ENCODE results near the gene GRK3.

The GRK3 gene

DNA sequence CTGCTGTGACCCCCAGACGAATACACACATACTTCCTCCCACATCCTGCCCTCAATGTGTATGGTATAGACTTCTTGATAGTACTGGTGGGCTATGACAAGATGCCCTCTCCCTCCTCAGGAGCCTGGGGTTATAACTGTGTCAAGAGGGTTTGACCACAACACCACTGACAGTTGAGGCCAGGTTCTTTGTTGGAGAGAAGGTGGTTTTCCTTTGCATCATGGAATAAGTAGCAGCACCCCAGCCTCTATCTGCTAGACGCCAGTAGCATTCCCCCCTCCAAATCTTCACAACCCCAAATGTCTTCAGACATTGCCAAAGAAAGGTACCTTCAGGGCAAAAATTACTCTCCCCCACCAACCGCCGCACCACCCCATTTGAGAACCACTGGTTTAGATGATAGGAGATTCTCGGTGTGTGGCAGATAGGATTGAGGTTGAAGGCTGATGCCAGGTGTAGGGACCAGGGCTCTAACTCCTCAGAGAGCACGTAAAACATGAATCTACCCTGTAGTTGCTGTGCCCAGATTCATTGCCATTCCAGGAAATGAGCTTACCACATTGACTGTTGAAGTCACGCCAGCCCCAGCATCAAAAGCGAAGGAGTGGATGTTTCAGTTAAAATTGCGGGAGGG, 172.0 kb downstream of the GRK3 start:
- DNase-seq (ENCODE audit: low read depth) = no peak

DNA sequence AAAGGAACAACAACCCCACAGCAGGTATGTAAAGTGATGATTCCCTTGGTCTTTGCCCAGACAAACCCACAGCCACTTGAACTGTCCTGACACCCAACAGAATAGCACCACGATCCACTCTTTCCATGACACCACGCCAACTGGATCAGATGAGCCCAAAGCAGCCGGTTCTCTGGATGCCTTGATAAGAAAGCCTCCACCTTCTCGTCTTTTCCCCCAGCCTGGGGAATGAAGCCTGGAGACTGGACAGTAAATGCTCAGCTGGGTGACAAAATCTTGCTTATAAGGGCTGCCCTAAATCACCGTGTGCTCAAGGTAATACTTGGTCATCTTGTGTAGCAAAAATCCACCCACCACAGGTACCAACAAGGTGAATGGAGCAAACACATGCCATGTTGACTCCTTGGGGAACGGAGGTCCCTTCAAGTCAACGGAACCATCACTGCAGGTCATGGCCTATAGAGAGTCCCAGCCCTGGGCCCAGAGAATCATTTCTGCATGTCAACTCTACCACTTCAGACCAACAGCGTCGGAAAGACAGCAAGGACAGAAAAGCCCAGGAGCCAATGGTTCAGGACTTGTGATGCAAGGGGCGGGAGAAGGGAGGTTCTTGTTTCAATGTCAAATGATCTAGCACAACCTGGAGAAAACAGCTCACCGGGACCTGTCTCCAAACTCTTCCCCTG, 175.3 kb downstream of the GRK3 start:
- no peak for DNase-seq (ENCODE audit: low read depth)

GRCh38 chr22:25741692-25742626, 177.5 kb downstream of the GRK3 start, which contains the start of gene MYO18B:
Gene MYO18B (plus strand): TSS chr22:25742188. CDS start chr22:25761093, 18,905 bp downstream.
- DNase-seq (ENCODE audit: low read depth) = no peak

DNA sequence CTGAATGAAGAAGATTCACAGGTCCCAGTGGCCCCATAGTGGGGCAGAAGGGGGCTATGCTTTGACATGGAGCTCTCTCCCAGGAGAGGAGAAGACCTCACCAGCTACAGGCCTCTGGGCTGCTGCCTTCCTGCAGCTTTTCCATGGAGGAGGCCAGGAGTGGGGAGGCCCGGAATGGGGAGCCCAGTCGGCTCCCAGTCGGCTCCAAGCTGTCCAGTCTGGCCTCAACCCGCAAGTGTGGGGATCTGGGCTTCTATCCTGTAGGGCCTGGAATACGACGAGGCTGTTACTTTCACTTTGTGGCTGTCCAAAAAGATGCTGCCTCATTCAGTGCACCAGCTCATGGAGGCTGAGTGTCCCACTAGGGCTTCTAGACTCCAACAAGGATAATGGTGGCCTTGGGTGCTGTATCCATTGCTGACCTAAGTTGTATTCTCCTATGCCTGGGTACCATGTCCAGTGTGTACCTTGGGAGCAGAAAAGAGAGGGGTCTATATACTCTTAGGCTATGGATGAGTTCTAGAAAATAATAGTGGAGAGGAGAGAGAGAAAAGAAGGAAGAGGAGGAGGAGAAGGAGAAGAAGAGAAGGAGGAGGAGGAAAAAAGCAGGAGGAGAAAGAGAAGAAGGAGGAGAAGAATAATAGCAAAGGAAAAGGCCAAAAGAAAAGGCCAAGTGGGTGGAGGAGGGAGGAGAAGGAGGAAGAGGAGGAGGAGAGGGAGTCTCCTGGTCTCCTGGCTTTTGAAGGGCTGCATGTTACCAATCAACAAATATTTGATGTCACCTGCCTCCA, 178.6 kb downstream of the GRK3 start:
- DNase-seq (ENCODE audit: low read depth) = no peak

- DNase-seq (ENCODE audit: low read depth) = no peak
These were observed 180.2 kb downstream of the GRK3 start for GRCh38 chr22:25744694-25745093.

GRCh38 chr22:25745341-25746011, 181.0 kb downstream of the GRK3 start:
- DNase-seq (ENCODE audit: low read depth) = no peak

DNA sequence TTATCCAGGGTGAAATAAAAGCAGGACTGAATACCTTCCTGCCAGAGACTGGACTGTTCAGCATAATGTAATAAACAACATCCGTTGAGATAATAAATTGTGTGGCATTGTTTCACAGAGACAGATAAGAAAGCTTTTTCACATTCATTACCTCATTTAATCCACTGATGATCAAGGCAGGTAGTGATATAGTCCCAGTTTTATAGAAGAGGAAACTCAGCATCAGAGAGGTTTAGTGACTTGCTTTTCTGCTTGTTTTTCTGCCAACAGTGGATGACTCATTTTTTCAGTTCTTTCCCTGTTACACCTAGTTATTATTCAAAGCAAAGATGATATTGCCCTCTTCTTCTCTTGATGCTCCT, 181.5 kb downstream of the GRK3 start:
- DNase-seq (ENCODE audit: low read depth) = no peak

- no peak for DNase-seq (ENCODE audit: low read depth)
These were observed 182.9 kb downstream of the GRK3 start for GRCh38 chr22:25747245-25747944.

GRCh38 chr22:25748140-25748539, 183.7 kb downstream of the GRK3 start:
- no peak for DNase-seq (ENCODE audit: low read depth)

- DNase-seq (ENCODE audit: low read depth) = no peak
These were observed 184.2 kb downstream of the GRK3 start for GRCh38 chr22:25748704-25749103.

DNA sequence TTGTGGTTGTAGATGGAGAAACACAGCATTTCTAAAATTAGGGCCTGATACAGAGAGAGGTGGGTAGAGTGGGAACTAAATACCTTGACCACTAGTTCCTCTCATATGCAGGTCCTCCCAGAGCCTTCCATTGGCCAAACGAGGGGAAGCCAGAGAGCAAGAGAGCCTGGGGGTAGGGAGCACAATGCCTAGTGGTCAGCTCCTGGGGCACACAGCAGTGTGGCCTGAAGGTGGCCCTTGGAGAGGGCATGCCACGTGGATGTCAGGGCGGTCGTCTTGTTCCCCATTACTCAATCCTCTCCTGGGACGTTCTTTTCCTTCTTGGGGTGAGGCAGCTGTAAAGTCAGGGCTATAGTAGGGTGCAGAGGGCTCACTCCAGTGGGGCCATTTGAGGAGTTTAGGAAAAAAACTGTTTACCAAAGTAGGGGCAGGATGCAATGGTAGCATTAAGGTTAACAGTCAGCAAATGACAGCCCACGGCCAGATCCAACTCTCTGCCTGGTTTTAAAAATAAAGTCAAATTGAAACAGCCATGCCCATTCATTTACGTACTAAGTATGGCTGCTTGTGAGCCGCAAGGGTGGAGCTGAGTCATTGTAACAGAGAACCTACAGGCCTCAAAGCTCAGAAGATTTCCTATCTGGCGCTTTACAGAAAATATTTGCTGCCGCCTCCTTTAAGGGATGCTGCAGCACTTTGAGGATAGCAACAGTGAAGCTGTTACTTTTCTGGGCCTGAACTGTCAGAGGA, 185.1 kb downstream of the GRK3 start:
- no peak for DNase-seq (ENCODE audit: low read depth)

GRCh38 chr22:25750569-25751173, 186.2 kb downstream of the GRK3 start:
- no peak for DNase-seq (ENCODE audit: low read depth)

DNA sequence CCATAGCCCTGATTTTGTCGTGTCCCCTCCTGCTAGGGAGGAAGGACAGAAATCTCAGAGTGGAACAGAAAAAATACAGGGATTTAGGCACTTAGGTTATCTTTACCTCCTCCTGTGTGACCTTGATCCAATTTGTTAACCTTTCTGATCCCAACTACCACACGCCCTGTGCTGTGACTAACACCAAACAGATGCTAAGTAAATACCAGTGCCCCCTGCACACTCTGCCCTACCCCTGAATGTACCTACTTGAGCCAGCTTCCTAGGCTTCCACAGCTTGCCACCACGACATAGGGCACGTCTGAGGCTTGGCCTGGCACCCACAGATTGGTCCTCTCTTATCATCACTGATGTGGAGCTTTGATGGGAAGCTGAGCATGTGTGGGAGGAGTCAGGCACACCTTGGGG, 186.7 kb downstream of the GRK3 start:
- no peak for DNase-seq (ENCODE audit: low read depth)

DNA sequence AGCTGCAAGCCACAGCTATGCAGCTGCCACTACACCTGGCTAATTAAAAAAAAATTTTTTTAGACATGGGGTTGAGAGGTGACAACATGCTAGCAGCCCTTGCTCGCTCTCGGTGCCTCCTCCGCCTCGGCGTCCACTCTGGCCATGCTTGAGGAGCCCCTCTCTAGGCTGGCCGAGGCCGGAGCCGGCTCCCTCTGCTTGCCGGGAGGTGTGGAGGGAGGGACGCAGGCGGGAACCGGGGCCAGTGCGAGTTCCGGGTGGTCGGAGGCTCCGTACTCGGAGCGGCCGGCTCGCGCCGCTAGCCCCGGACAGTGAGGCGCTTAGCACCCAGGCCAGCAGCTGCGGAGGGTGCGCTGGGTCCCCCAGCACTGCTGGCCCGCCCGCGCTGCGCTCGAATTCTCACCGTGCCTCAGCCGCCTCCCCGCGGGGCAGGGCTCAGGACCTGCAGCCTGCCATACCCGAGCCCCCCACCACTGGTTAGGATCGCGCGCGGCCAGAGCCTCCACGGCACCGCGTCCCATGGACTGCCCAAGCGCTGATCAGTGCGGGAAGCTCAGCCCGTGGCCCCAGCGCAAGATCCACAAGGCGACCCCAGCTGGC, 188.2 kb downstream of the GRK3 start:
- DNase-seq (ENCODE audit: low read depth) = no peak

GRCh38 chr22:25753252-25753651, 188.8 kb downstream of the GRK3 start:
- DNase-seq (ENCODE audit: low read depth) = no peak

DNA sequence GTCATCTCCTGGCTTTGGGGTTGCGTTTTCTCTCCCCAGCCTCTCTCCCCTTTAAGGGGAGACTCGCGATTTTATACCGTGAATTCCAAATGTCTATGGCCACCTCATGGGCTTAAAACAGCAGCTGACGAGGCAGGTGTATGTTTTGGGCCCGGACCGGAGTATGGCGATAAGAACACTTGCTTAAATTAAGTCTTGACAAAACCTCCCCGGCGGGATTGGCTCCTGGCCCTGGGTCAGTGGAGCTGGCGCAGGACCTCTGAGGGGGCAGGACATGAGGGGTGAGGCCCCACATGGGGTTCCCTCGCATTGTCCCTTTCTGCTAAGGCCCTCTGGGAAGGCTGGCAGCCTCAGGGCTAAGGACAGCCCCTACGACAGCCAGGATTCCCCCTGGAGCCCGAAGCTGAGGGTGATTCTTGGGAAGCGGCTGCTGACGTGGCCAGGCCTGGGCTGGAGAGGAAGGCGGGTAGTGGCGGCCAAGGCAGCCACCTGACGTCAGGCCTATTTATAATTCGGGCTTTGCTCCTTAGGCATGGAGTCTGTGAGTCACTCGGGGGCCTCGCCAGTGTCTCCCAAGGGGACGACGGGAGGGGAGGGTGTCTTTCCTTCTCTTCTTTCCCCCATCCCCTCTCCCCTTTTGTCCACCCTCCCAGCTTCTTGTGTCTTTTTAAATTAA, 190.2 kb downstream of the GRK3 start:
- no peak for DNase-seq (ENCODE audit: low read depth)

- DNase-seq (ENCODE audit: low read depth) = no peak
These were observed 193.2 kb downstream of the GRK3 start for GRCh38 chr22:25757686-25758085.

- no peak for DNase-seq (ENCODE audit: low read depth)
These were observed 193.8 kb downstream of the GRK3 start for GRCh38 chr22:25758316-25758715.

DNA sequence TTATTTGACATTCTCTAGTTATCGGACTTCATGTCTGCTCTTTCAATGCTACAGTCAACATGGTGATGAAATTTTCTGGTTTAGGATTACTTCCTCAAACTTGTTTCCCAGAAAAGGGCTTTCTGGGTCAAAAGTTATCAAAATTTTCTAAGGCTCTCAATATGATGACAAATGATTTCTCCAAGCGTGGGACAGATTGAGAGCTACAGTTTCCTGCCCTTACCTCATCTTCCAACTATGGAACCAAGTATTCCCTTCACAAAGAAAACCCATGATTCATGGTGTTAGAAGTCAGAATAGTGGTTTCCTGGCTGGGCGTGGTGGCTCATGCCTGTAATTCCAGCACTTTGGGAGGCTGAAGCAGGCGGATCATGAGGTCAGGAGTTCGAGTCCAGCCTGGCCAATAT, 195.4 kb downstream of the GRK3 start:
- DNase-seq (ENCODE audit: low read depth) = no peak
